Colonic mucosa (tissue), 4 donors: ENCODE measurements around the gene OR51G2. TPM values are rescaled to one million over a fixed set of nuclear protein-coding genes. Genes with fewer than 3 reads are reported as not detected.

Experiments used
- DNase-seq: peaks from one replicate; pipeline ENCODE4 v3.0.0-alpha.2; 2020
- H3K27ac ChIP-seq: fragments of 200-600 bp; one replicate; pipeline ENCODE4 v1.8.0; 2021
- H3K27me3 ChIP-seq: fragments of 200-600 bp; one replicate; pipeline ENCODE4 v1.8.0; 2021
- H3K36me3 ChIP-seq: fragments of 200-600 bp; one replicate; pipeline ENCODE4 v1.8.0; 2021
- H3K4me1 ChIP-seq: fragments of 200-600 bp; one replicate; pipeline ENCODE4 v1.8.0; 2021; ENCODE audit warnings: mild to moderate bottlenecking
- H3K4me3 ChIP-seq: fragments of 200-600 bp; one replicate; pipeline ENCODE4 v1.8.0; 2021
- H3K9ac ChIP-seq, 2 donors: one replicate each; pipeline ENCODE4 v1.7.0; 2013; ENCODE audit warnings: control low read depth in 2 of 2, low read depth in 2 of 2, low read length in 2 of 2
- H3K9me3 ChIP-seq: fragments of 200-600 bp; one replicate; pipeline ENCODE4 v1.8.0; 2021
- CTCF ChIP-seq: fragments of 200-600 bp; IDR thresholded peaks from one replicate; pipeline ENCODE4 v1.8.0; 2022; ENCODE audit warnings: antibody characterized with exemption, mild to moderate bottlenecking
- intact Hi-C: fragments of 100-400 bp; cut with DNase I; formaldehyde crosslinking; loops from one replicate; pipeline ENCODE4 v1.14.1; 2022
- total RNA-seq, 2 donors: library from RNA; stranded (reverse); fragmentation: NEBNext Ultra II Directional in 1 of 2; extraction: Animal tissue kit (Norgen Biotek cat#: 25700) in 1 of 2; gene quantifications; one replicate each; pipeline ENCODE4 v1.2.1, GENCODE V29; 2021
- donor health status: healthy.
- donor health status: DM: no; HTN: no; CAD: no.
- donor health status: DM: no; HTN: no; CAD: no.

OR51G2 gene
- total RNA-seq, 2 donors from 2014 or later, result not detected

DNA sequence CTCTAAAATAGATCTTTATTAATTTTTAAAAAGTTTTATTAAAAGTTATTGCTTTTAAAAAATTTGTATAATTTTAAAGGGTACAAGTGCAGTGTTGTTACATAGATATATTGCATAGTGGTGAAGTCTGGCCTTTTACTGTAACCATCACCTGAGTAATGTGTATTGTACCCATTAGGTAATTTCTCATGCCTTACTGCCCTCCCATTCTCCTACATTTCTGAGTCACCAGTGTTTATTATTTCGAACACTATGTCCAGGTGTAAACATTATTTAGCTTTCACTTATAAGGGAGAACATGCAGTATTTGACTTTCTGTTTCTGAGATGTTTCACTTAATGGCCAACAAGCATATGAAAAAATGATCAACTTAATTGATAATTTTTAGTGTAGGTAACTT, 2.6 kb upstream of the OR51G2 start:
- no peak overlapping the region for H3K9ac ChIP-seq
- no peak for DNase-seq
- no peak overlapping the region for H3K27ac ChIP-seq
- H3K4me1 ChIP-seq, result no peaks in the 10 kb centered on the region
- intact Hi-C loops, result no loop called here
- no peak overlapping the region for H3K4me3 ChIP-seq
- no peaks in the 10 kb centered on the region for H3K36me3 ChIP-seq
- TF ChIP-seq CTCF, result no peak
- no peaks in the 10 kb centered on the region for H3K9me3 ChIP-seq
- no peaks in the 10 kb centered on the region for H3K27me3 ChIP-seq

DNA sequence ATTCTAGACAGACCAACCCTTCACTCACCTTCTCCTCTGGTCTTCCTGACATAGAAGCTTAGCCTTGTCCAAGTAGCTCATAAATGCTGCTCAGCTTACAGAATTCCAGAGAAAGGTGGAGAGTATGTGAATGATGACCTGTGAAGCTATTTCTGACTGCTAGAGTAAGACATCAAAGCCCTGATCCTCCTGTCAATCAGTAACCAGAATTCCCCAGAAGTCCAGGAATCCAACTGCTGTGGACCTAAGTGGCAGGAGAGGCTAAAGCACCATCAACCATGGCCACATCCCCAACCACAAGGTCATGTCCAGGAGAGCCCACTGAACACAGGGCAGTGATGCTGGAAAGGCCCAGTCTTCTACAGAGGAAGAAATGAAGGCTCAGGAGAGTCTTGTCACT, 2.6 kb downstream of the OR51G2 start:
- TF ChIP-seq CTCF, result no peak
- H3K27ac ChIP-seq, result no peak overlapping the region
- DNase-seq, result no peak
- intact Hi-C loops, result no loop called here
- H3K4me3 ChIP-seq, result no peak overlapping the region
- no peaks in the 10 kb centered on the region for H3K9me3 ChIP-seq
- no peaks in the 10 kb centered on the region for H3K36me3 ChIP-seq
- H3K9ac ChIP-seq, result no peak overlapping the region
- no peaks in the 10 kb centered on the region for H3K4me1 ChIP-seq
- no peaks in the 10 kb centered on the region for H3K27me3 ChIP-seq

DNA sequence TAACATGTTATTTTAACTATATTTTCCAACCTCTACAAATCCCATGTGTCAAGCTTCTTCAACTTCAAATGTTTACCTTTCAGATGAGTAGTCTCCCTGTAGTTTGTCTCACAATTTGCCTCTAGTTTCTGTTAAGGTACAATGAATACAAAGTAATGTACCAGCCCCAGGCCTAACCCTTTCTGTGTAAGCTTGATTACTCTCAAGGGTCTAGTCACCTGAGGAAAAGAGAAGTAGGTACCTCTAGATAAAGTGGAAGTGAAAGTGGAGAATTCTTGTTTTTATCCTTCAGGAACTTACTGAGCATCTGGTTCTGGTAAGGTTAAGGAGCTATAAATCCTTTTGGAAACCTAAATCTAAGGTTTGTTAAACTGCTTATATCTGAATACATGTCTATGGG, 15.7 kb downstream of the OR51G2 start, which contains the start of gene OR51A7:
OR51A7 (plus strand) TSS at position 300 of the 400 bp plus-strand sequence. CDS start 3,587 bp downstream, outside the sequence.
- no peak within 1 kb of the TSS for H3K9ac ChIP-seq
- no peak for TF ChIP-seq CTCF
- H3K9me3 ChIP-seq, result no peaks in the 10 kb centered on the region
- no peak within 1 kb of the TSS for H3K27ac ChIP-seq
- intact Hi-C loops, result no loop called here
- H3K4me1 ChIP-seq, result no peaks in the 10 kb centered on the region
- H3K27me3 ChIP-seq, result no peaks in the 10 kb centered on the region
- no peak for DNase-seq
- no peaks in the 10 kb centered on the region for H3K36me3 ChIP-seq
- no peak within 1 kb of the TSS for H3K4me3 ChIP-seq

GRCh38 chr11:4891996-4892640, 27.0 kb downstream of the OR51G2 start:
- DNase-seq, result no peak
- Histone ChIP-seq H3K27me3 (no peaks in the 10 kb centered on the region), H3K9me3 (no peaks in the 10 kb centered on the region), H3K27ac (no peak overlapping the region), H3K36me3 (no peaks in the 10 kb centered on the region), H3K9ac (no peak overlapping the region), H3K4me3 (no peak overlapping the region), H3K4me1 (no peaks in the 10 kb centered on the region)
- intact Hi-C loops, result no loop called here
- no peak for TF ChIP-seq CTCF

- H3K9ac ChIP-seq, result no peak overlapping the region
- H3K27me3 ChIP-seq, result no peaks in the 10 kb centered on the region
- H3K9me3 ChIP-seq, result no peaks in the 10 kb centered on the region
- DNase-seq, result no peak
- H3K4me3 ChIP-seq, result no peak overlapping the region
- TF ChIP-seq CTCF, result no peak
- H3K36me3 ChIP-seq, result no peaks in the 10 kb centered on the region
- no peak overlapping the region for H3K27ac ChIP-seq
- H3K4me1 ChIP-seq, result no peaks in the 10 kb centered on the region
- intact Hi-C loops, result no loop called here
These were observed 28.9 kb downstream of the OR51G2 start for GRCh38 chr11:4890279-4890678.
